ENCODE results near the gene PLEKHA6.

PLEKHA6 gene

GRCh38 chr1:204287466-204287891, 72.2 kb downstream of the PLEKHA6 start:
- no peak for TF ChIP-seq CTCF (IDR thresholded peaks at IDR 0.05; ENCODE audit: poor library complexity, severe bottlenecking)

GRCh38 chr1:204286831-204287421, 72.8 kb downstream of the PLEKHA6 start:
- H3K27ac ChIP-seq (ENCODE audit: poor library complexity, severe bottlenecking), result no peak overlapping the region
- H3K4me1 ChIP-seq (ENCODE audit: insufficient read depth, poor library complexity, severe bottlenecking), result peaks cover 23% of the 10 kb centered on the region
- no peaks in the 10 kb centered on the region for H3K36me3 ChIP-seq (ENCODE audit: low read depth)
- TF ChIP-seq CTCF (IDR thresholded peaks at IDR 0.05; ENCODE audit: poor library complexity, severe bottlenecking), result no peak
- H3K9me3 ChIP-seq (ENCODE audit: severe bottlenecking), result no peaks in the 10 kb centered on the region
- no peaks in the 10 kb centered on the region for H3K27me3 ChIP-seq (ENCODE audit: insufficient read depth, poor library complexity, severe bottlenecking)
- DNase-seq (ENCODE audit: low spot score), result no peak
- ATAC-seq (ENCODE audit: low read depth), result no peak
- H3K4me3 ChIP-seq (ENCODE audit: severe bottlenecking), result no peak overlapping the region

More at GRCh38 chr1:204287466-204287891, 72.2 kb downstream of the PLEKHA6 start:
- H3K36me3 ChIP-seq (ENCODE audit: low read depth), result no peaks in the 10 kb centered on the region
- H3K27ac ChIP-seq (ENCODE audit: poor library complexity, severe bottlenecking), result peak overlapping the region; percentile 46
- H3K9me3 ChIP-seq (ENCODE audit: severe bottlenecking), result no peaks in the 10 kb centered on the region
- ATAC-seq (ENCODE audit: low read depth), result no peak
- H3K4me1 ChIP-seq (ENCODE audit: insufficient read depth, poor library complexity, severe bottlenecking), result peaks cover 23% of the 10 kb centered on the region
- DNase-seq (ENCODE audit: low spot score), result no peak
- H3K4me3 ChIP-seq (ENCODE audit: severe bottlenecking), result no peak overlapping the region
- H3K27me3 ChIP-seq (ENCODE audit: insufficient read depth, poor library complexity, severe bottlenecking), result no peaks in the 10 kb centered on the region

- DNase-seq (ENCODE audit: low spot score) (no peak), ATAC-seq (ENCODE audit: low read depth) (no peak)
- Histone ChIP-seq H3K27me3 (ENCODE audit: insufficient read depth, poor library complexity, severe bottlenecking) (no peaks in the 10 kb centered on the region), H3K36me3 (ENCODE audit: low read depth) (no peaks in the 10 kb centered on the region), H3K27ac (ENCODE audit: poor library complexity, severe bottlenecking) (no peak overlapping the region), H3K4me1 (ENCODE audit: insufficient read depth, poor library complexity, severe bottlenecking) (peaks cover 21% of the 10 kb centered on the region), H3K9me3 (ENCODE audit: severe bottlenecking) (no peaks in the 10 kb centered on the region), H3K4me3 (ENCODE audit: severe bottlenecking) (no peak overlapping the region)
- no peak for TF ChIP-seq CTCF (IDR thresholded peaks at IDR 0.05; ENCODE audit: poor library complexity, severe bottlenecking)
Measured at GRCh38 chr1:204286315-204286714, 73.4 kb downstream of the PLEKHA6 start.

GRCh38 chr1:204285436-204286305, 74.1 kb downstream of the PLEKHA6 start:
- TF ChIP-seq CTCF (IDR thresholded peaks at IDR 0.05; ENCODE audit: poor library complexity, severe bottlenecking), result no peak
- Histone ChIP-seq H3K9me3 (ENCODE audit: severe bottlenecking) (no peaks in the 10 kb centered on the region), H3K27ac (ENCODE audit: poor library complexity, severe bottlenecking) (no peak overlapping the region), H3K36me3 (ENCODE audit: low read depth) (no peaks in the 10 kb centered on the region), H3K27me3 (ENCODE audit: insufficient read depth, poor library complexity, severe bottlenecking) (no peaks in the 10 kb centered on the region), H3K4me1 (ENCODE audit: insufficient read depth, poor library complexity, severe bottlenecking) (peaks cover 21% of the 10 kb centered on the region), H3K4me3 (ENCODE audit: severe bottlenecking) (no peak overlapping the region)
- DNase-seq (ENCODE audit: low spot score) (no peak), ATAC-seq (ENCODE audit: low read depth) (no peak)
